Panc1 (cell line): ENCODE results near the gene ABCA7. TPM values are rescaled to one million over a fixed set of nuclear protein-coding genes. Genes with fewer than 3 reads are reported as not detected.

Experiments used
- ATAC-seq: fragments of 200-7000 bp; cut with Tn5 transposase; 2 replicates; pipeline ENCODE4 v1.9.1; 2020; ENCODE audit warnings: mild to moderate bottlenecking, moderate library complexity
- BruUV-seq: library from RNA; stranded (reverse); fragments of 400-500 nt; replicated peaks from 2 replicates; lab custom pipeline; 2021; lab: Mats Ljungman, UMichigan
- CTCF ChIA-PET: fragments of 300-600 bp; sonication (Branson Sonifier 250); formaldehyde crosslinking; loops from one replicate; lab custom pipeline; 2022; ENCODE audit warnings: antibody characterized with exemption; lab: Charles Lee
- POLR2A ChIA-PET: fragments of 300-600 bp; sonication (Branson Sonifier 250); formaldehyde crosslinking; loops from one replicate; lab custom pipeline; 2022; ENCODE audit warnings: antibody characterized with exemption; lab: Charles Lee
- DNase-seq: peaks from one replicate; pipeline ENCODE4 v3.0.0-alpha.2; 2010; ENCODE audit warnings: low read depth, low spot score
- H3K27ac ChIP-seq: 2 replicates; pipeline ENCODE4 v1.5.1; 2011; ENCODE audit warnings: mild to moderate bottlenecking, low read length, inconsistent platforms
- H3K27me3 ChIP-seq: fragments of 200-500 bp; sonication (Bioruptor generic); 2 replicates; pipeline ENCODE4 v1.6.0; 2014; ENCODE audit warnings: low read length, inconsistent platforms; ENCODE audit not compliant: control insufficient read depth, insufficient read depth
- H3K36me3 ChIP-seq: fragments of 200-500 bp; sonication (Bioruptor generic); 2 replicates; pipeline ENCODE4 v1.5.1; 2014; ENCODE audit warnings: inconsistent platforms, mild to moderate bottlenecking, low read length, moderate library complexity; ENCODE audit not compliant: control insufficient read depth, insufficient read depth
- H3K4me1 ChIP-seq: 2 replicates; pipeline ENCODE4 v1.5.1; 2011; ENCODE audit warnings: inconsistent platforms, mild to moderate bottlenecking, low read length, moderate library complexity; ENCODE audit not compliant: control insufficient read depth, insufficient read depth
- H3K4me3 ChIP-seq, 2 experiments: 2 replicates each; pipeline ENCODE4 v1.5.1; 2011 to 2012; ENCODE audit warnings: low read depth in 2 of 2, low read length in 2 of 2, mild to moderate bottlenecking in 2 of 2, inconsistent platforms in 1 of 2, moderate library complexity in 1 of 2
- H3K9me3 ChIP-seq: fragments of 200-500 bp; sonication (Bioruptor generic); 2 replicates; pipeline ENCODE4 v1.5.1; 2014; ENCODE audit warnings: low read depth, mild to moderate bottlenecking, inconsistent platforms, low read length, moderate library complexity; ENCODE audit not compliant: control insufficient read depth, insufficient read depth
- POLR2AphosphoS5 ChIP-seq: IDR thresholded peaks from 2 replicates; pipeline ENCODE4 v1.6.1; 2012; ENCODE audit warnings: mild to moderate bottlenecking, low read depth, low read length, moderate library complexity
- REST ChIP-seq, 2 experiments: IDR thresholded peaks; 2 replicates each; pipeline ENCODE4 v1.6.1; 2011 to 2012; ENCODE audit warnings: low read depth in 2 of 2, control low read depth in 1 of 2, low read length in 1 of 2, mild to moderate bottlenecking in 1 of 2, moderate library complexity in 1 of 2; ENCODE audit not compliant: insufficient read depth in 1 of 2
- SIN3A ChIP-seq: IDR thresholded peaks from 2 replicates; pipeline ENCODE4 v1.6.1; 2012; ENCODE audit warnings: low read depth, mild to moderate bottlenecking, low read length, moderate library complexity, borderline replicate concordance; ENCODE audit not compliant: insufficient read depth
- TCF7L2 ChIP-seq: IDR thresholded peaks from 2 replicates; pipeline ENCODE4 v1.6.1; 2011; ENCODE audit warnings: mild to moderate bottlenecking, low read depth, low read length, inconsistent platforms
- in situ Hi-C: cut with HindIII; loops from 2 replicates; pipeline ENCODE4 v1.10.0; 2016; ENCODE audit warnings: low sequenced_read_pairs, low pct_unique_long_range_greater_than_20kb
- intact Hi-C: fragments of 100-400 bp; cut with micrococcal nuclease; formaldehyde crosslinking; loops from one replicate; pipeline ENCODE4 v1.10.0; 2022; ENCODE audit not compliant: unreplicated experiment
- total RNA-seq: library from RNA; stranded (reverse); gene quantifications from one replicate; pipeline ENCODE4 v1.2.1, GENCODE V29; 2021; ENCODE audit not compliant: unreplicated experiment
- TF ChIP-seq, protein P1 (sequence below): fragments of 450-650 bp; IDR thresholded peaks from 2 replicates; pipeline ENCODE4 v1.5.1; 2017; ENCODE audit warnings: mild to moderate bottlenecking

ABCA7 gene
- total RNA-seq, 1 experiment from 2014 or later: 47.5 TPM

DNA sequence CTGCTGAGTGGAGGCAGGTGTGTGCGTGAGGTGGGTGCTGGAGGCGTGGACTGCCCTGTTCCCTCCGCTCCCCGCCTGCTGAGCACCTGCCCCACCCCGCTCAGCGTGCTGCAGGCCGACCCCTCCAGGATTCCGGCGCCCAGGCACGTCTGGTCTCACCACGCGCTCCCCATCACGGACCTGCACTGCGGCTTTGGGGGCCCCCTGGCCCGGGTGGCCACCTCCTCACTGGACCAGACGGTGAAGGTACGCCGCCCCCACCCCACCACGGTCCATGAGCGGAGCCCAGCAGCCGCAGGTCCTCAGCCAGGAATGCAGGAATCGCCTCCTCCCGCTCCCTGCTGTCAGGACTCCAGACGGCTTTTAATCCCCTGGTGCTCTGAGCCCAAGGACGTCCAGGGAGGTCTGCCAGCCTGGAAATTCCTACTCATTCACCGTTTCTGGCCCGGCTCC is 49.8 kb upstream of the ABCA7 start:
- no peaks in the 10 kb centered on the region for H3K9me3 ChIP-seq
- DNase-seq (no peak), ATAC-seq (no peak)
- in situ Hi-C loops (no loop called here), intact Hi-C loops (no loop called here)
- TF ChIP-seq, protein P1, sequence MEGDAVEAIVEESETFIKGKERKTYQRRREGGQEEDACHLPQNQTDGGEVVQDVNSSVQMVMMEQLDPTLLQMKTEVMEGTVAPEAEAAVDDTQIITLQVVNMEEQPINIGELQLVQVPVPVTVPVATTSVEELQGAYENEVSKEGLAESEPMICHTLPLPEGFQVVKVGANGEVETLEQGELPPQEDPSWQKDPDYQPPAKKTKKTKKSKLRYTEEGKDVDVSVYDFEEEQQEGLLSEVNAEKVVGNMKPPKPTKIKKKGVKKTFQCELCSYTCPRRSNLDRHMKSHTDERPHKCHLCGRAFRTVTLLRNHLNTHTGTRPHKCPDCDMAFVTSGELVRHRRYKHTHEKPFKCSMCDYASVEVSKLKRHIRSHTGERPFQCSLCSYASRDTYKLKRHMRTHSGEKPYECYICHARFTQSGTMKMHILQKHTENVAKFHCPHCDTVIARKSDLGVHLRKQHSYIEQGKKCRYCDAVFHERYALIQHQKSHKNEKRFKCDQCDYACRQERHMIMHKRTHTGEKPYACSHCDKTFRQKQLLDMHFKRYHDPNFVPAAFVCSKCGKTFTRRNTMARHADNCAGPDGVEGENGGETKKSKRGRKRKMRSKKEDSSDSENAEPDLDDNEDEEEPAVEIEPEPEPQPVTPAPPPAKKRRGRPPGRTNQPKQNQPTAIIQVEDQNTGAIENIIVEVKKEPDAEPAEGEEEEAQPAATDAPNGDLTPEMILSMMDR: no peak
- TF ChIP-seq SIN3A (no peak), POLR2AphosphoS5 (no peak), TCF7L2 (no peak), REST (IDR thresholded peaks at IDR 0.05; ENCODE audit: insufficient read depth in 1 of 2, low read depth in 2 of 2, low read length in 1 of 2) (no peak)
- H3K27ac ChIP-seq: no peak overlapping the region
- H3K4me1 ChIP-seq: peaks cover 1% of the 10 kb centered on the region; the same call in 1 of the 2 replicates
- H3K27me3 ChIP-seq: no peaks in the 10 kb centered on the region
- H3K4me3 ChIP-seq: no peak overlapping the region
- H3K36me3 ChIP-seq: no peaks in the 10 kb centered on the region
- ChIA-PET CTCF (interaction anchor here (0.6 kb wide), 1 partner anchor 84 kb away, joined by 3 read pairs; no protein-coding TSS in a partner anchor), POLR2A (no interaction called here)
- no TSS peak for BruUV-seq

DNA sequence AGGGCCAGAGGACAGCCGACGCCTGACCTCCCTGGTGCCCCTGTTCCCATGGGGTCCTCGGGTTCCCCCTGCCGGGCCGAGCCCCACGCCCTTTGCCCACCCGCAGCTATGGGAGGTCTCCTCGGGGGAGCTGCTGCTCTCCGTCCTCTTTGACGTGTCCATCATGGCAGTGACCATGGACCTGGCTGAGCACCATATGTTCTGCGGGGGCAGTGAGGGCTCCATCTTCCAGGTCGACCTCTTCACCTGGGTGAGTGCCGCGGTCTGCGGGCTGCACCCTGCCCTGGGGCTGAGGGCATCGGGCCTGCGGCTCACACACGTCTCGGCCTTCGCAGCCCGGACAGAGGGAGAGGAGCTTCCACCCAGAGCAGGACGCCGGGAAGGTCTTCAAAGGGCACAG is 49.2 kb upstream of the ABCA7 start:
- intact Hi-C loops (no loop called here), in situ Hi-C loops (no loop called here)
- no peak for ATAC-seq
- H3K36me3 ChIP-seq: no peaks in the 10 kb centered on the region
- no peak overlapping the region for H3K4me3 ChIP-seq
- CTCF ChIA-PET: interaction anchor here (0.6 kb wide), 1 partner anchor 84 kb away, joined by 3 read pairs; no protein-coding TSS in a partner anchor
- BruUV-seq: no TSS peak
- peaks cover 4% of the 10 kb centered on the region for H3K4me1 ChIP-seq
- no peak for DNase-seq
- H3K27ac ChIP-seq: no peak overlapping the region
- POLR2A ChIA-PET: interaction anchor here (0.6 kb wide), 1 partner anchor 89 kb away, joined by 8 read pairs; no protein-coding TSS in a partner anchor
- no peak for TF ChIP-seq REST (IDR thresholded peaks at IDR 0.05; ENCODE audit: insufficient read depth in 1 of 2, low read depth in 2 of 2, low read length in 1 of 2)
- TF ChIP-seq, protein P1: no peak
- no peak for TF ChIP-seq POLR2AphosphoS5
- TF ChIP-seq SIN3A: no peak
- no peak for TF ChIP-seq TCF7L2
- H3K9me3 ChIP-seq: no peaks in the 10 kb centered on the region
- no peaks in the 10 kb centered on the region for H3K27me3 ChIP-seq
